HG02970 (cell line): ENCODE data around the gene COMMD9.
"Not testable (repeated sequence)": the region's sequence is repeated elsewhere in the genome, so short reads cannot be mapped to it uniquely, and the experiment has no call there.

ENCODE experiments used
- ATAC-seq: cut with Tn5 transposase; IDR thresholded peaks from one replicate; pipeline ENCODE4 v1.9.1; 2021; ENCODE audit warnings: mild to moderate bottlenecking, moderate library complexity, moderate number of reproducible peaks; ENCODE audit not compliant: unreplicated experiment, low FRiP score

COMMD9 gene

GRCh38 chr11:36289226-36289852, at the start of gene COMMD9:
Gene COMMD9, minus strand, starts transcription at chr11:36289424. Its CDS starts 12 bp downstream, at chr11:36289412.
- ATAC-seq, result peak; percentile 99

DNA sequence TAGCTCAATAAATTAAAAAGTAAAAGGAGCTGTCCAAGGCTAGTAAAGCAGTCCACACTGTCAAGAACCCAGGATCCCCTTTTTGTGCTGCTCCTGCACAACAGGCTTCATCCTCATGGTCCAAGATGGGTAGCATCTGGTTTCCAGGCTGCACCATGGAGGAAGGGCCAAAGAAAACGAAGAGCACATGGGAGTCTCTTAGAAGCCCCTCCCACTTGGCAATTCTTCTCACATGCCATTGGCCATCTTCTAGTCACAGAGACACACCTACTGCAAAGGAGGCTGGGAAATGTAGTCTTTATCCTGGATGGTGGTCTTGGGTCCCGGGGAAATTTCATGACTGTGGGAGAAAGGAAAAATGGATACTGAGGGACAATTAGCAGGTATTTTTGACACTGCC, 44.7 kb upstream of the COMMD9 start:
- ATAC-seq, result no peak

GRCh38 chr11:36333468-36333867, 44.2 kb upstream of the COMMD9 start:
- ATAC-seq, result no peak

DNA sequence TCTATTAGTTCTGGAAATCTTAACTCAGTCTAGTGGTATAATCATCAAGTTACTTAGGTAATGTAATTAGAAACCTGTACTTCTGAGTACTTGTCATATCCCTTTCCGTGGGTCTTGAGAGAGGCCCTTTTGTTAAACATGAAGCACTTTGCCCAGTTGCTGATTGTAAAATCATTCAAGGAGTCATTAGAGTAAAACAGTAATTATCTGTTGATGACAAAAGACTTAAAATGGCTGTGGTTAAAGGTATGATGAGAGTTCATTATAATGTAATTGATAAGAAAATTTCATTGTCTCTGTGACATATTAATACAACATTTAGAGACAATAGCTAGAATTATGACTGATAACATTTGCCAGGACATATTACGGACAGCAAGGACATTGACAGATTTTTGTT, 41.2 kb upstream of the COMMD9 start:
- no peak for ATAC-seq

DNA sequence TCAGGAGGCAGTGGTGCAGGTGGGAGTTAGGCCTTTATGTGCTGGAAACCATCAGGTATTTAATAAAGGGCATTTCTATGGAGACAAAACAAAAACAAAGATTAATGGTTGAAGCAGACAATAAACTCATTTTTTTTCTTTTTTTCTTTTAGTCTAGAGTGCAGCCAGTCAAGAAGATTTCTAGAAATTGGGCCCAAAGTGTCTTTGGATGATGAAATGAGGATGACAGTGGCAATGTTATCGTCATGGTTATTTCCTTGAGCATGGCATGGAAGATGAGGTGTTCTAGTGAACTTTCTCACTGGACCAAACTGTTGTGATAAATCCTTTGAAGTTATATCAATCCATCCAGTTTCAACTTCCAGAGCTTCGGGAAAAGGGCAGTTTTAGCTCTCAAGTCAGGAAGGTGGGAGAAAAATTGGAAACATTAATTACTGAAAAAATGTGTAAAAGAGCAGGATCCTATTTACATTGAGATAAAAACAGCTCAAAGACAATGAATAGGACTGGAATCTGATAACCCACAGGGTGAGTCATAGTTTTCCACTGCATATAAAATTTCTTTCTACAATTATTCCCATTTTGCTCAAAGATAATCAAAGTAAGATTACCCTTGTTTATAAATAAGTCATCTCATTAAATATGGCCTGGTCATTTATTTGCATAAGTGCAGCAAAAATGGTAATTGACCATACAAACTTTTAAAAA, 39.9 kb upstream of the COMMD9 start:
- no peak for ATAC-seq

DNA sequence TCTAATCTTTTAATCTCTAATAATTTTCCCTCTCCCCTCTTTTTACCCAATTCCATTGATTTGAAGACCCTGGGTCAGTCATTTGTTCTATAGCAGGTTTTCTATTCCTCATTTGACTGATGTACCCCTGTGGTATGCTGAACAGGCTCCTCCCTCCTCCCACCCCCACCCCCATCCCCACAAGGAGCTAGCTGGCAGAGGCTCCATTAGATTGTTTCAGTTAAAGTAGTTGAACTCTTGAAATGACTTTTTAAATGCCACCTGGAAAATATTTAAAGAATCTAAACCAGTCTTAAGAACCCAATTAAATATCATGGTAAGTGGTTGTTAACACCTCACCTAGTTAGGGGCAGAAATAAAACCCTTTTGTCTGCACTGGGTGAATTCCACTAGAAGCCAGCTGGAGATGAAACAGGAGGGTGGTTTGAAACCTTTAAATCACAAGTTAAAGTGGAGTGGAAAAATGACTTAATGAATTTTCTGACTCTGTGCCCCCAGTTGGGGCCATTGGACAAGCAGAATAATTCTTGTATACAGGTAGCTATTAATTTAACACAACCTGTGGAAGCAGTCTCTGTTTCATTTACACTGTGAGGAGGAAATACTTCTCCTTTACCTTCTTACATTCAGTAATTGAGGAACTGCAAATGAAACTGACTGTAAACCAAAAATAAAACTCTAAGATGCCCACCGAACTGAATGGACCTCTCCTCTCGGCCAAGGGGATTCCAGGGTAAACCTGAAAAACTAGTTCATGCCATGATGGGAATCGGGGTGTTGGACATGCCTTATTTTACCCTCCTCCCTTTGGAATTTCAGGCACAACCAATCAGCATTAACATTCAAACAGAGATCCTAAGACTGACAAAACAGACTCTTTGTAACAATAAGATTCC, 37.5 kb upstream of the COMMD9 start:
- ATAC-seq, result no peak

DNA sequence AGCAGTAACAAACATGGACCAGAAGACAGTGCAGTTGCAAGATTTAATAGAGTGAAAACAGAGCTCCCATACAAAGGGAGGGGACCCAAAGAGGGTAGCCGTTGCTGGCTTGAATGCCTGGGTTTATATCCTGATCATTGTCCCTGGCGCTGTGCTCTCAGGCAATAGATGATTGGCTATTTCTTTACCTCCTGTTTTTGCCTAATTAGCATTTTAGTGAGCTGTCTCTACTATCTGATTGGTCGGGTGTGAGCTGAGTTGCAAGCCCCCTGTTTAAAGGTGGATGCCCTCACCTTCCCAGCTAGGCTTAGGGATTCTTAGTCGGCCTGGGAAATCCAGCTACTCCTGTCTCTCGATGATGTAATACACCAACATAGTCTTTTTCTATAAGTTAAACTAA, 36.2 kb upstream of the COMMD9 start:
- ATAC-seq, result not testable (repeated sequence)

- not testable (repeated sequence) for ATAC-seq
Measured at GRCh38 chr11:36324956-36325355, 35.7 kb upstream of the COMMD9 start.

- no peak for ATAC-seq
Measured at GRCh38 chr11:36317992-36318391, 28.8 kb upstream of the COMMD9 start.

DNA sequence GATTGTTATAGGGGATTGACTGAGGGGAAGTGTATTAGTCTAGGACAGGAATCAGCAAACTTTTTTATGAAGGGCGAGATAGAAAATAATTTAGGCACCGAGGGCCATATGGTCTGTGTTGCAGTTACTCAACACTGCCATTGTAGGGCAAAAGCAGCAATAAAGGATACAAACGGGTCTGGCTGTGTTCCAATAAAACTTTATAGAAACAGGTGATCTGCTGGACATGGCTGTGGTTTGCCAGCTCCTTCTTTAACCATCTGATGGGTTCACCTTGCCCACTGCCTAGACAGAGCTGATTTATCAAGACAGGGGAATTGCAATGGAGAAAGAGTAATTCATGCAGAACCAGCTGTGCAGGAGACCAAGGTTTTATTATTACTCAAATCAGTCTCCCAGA, 26.8 kb upstream of the COMMD9 start:
- no peak for ATAC-seq

GRCh38 chr11:36314434-36314767, 25.2 kb upstream of the COMMD9 start:
- no peak for ATAC-seq

DNA sequence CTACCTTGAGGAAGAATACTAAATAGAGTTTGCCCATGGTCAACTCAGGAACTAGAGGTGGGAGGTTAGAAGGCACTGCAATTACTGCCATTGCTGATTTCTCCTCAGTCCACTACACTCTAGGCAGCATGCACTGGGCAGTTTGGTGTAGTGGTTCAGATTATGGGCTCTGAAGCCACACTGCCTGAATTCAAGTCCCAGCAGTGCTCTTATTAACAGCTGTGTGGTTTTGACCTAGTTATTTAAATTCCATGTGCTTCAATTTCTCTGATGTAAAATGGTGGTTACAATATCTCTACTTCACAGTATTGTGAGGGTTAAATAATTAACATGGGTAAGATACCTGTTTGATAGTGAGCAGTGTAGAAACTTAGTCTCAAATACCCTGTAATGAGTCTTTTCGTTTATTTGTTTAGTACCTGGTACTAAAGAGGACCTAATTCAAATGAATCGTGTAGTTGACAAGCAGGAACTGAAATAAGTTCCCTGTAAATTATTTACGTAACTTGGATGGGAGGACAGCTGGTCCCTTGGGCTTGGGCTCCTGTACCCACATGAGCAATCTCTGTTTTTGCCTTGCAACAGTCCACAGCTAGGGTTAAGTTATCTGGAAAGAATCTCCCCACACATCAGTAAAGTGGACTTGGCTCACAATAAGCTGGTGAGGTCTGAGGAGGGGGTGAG, 24.7 kb upstream of the COMMD9 start:
- peak; percentile 54 for ATAC-seq

DNA sequence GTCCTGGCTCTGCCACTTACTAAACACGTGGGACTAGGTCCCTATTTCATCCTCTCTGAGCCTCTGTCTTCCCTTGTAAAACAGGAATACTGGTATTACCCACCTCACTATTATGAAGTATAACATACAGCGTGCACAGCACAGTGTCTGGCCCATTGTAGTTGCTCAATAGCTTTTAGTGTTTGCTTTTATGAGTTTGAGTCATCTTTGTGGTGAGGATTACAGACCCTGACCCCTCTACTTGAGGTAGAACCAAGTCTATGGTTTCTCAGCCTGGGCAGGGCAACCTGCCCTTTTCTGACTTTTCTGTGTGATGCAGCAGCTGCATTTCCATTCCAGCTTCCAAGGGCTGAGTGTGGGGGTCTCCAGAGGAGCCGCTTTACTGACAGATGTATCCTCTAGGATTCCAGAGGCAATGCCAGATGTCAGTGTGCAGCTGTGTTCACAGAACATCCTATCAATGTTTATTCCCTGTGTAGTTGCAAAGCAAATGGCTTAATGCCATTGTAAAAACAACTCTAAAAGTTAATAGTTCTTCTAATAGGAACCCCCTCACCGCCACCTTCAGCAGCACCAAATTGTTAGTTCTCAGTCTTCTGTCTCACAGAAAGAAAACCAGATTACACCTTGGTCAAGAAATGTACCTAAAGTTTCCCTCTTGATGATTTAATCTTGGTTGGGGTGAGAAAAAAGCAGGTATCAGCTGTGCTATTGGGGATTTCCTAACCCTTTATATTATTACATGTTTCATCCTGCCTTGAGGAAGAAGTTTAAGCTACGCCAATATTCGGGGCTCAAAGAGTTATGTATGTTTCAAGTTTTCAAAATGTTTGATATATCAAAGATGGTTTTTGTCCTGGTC, 23.6 kb upstream of the COMMD9 start:
- ATAC-seq, result no peak

- no peak for ATAC-seq
Measured at GRCh38 chr11:36311926-36312595, 22.8 kb upstream of the COMMD9 start.

DNA sequence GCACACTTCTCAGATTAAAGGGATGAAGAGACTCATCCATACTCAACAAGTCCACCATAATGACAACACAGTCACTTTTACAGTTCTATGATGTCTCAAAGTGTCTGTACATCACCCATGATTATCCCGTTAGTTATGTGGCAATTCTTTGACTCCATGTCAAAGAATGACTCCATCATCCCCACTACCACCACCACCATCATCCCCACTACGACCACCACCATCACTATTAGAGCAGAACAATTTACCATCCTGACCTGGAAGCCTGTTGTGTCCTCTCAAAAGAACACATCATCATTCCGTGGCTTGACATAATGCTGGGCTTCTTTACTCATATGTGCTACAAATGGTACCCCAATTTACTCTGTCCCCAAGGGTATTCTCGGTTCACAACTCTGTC, 20.6 kb upstream of the COMMD9 start:
- no peak for ATAC-seq

GRCh38 chr11:36308577-36308976, 19.4 kb upstream of the COMMD9 start:
- ATAC-seq, result no peak

DNA sequence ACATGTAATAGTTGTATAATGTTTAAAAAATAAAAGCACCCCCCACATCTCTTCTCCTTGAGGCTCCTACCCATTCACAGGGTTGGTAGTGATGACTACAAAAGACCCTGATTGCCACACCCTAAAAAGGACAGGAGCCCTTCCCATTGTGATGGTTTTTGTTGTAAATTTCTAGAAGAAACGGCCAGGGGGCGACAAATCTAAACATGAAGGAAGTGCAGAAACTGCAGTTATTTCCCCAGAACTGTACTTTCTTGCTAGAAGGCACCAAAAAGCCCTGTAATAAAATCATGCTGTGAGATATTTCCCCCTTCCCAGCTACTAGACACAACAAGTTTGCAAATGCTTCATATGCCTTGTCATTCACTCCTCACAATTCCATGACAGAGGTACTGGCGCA, 17.7 kb upstream of the COMMD9 start:
- no peak for ATAC-seq

DNA sequence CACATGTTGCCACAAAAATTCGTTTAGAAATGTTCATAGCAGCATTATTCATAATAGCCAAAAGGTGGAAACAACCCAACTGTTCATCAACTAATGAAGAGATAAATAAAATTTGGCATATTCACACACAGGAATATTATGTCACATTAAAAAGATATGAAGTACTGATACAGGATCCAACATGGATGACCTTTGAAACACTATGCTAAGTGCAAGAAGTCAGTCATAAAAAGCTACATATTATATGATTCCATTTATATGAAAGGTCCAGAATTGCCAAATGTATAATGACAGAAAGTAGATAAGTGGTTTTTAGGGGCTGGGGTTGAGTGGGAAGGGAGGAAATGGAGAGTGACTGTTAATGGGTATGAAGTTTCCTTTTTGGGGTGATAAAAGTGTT, 15.8 kb upstream of the COMMD9 start:
- no peak for ATAC-seq

GRCh38 chr11:36304351-36304750, 15.1 kb upstream of the COMMD9 start:
- no peak for ATAC-seq
